ENCODE data around the gene APOB.

The APOB gene

GRCh38 chr2:21019000-21019677, 24.7 kb downstream of the APOB start:
- Histone ChIP-seq H3K27ac (no peak overlapping the region), H3K36me3 (no peaks in the 10 kb centered on the region), H3K9me3 (ENCODE audit: severe bottlenecking) (peaks cover 2% of the 10 kb centered on the region), H3K4me3 (ENCODE audit: low read depth, low read length) (no peak overlapping the region), H3K27me3 (ENCODE audit: insufficient read depth, low read depth, severe bottlenecking) (peaks cover 52% of the 10 kb centered on the region)
- DNase-seq, result no peak
- TF ChIP-seq CTCF (IDR thresholded peaks at IDR 0.05; ENCODE audit: low read depth, low read length), result no peak

GRCh38 chr2:21018290-21018689, 25.6 kb downstream of the APOB start:
- no peak for TF ChIP-seq CTCF (IDR thresholded peaks at IDR 0.05; ENCODE audit: low read depth, low read length)
- Histone ChIP-seq H3K27me3 (ENCODE audit: insufficient read depth, low read depth, severe bottlenecking) (peaks cover 53% of the 10 kb centered on the region), H3K27ac (no peak overlapping the region), H3K9me3 (ENCODE audit: severe bottlenecking) (peaks cover 2% of the 10 kb centered on the region), H3K4me3 (ENCODE audit: low read depth, low read length) (no peak overlapping the region), H3K36me3 (no peaks in the 10 kb centered on the region)
- DNase-seq, result no peak

- no peak for TF ChIP-seq CTCF (IDR thresholded peaks at IDR 0.05; ENCODE audit: low read depth, low read length)
- Histone ChIP-seq H3K9me3 (ENCODE audit: severe bottlenecking) (peaks cover 2% of the 10 kb centered on the region), H3K27me3 (ENCODE audit: insufficient read depth, low read depth, severe bottlenecking) (peaks cover 53% of the 10 kb centered on the region), H3K4me3 (ENCODE audit: low read depth, low read length) (no peak overlapping the region), H3K27ac (no peak overlapping the region), H3K36me3 (no peaks in the 10 kb centered on the region)
- no peak for DNase-seq
Observed at GRCh38 chr2:21017748-21018276, 26.1 kb downstream of the APOB start.

GRCh38 chr2:21015281-21015645, 28.6 kb downstream of the APOB start:
- peaks cover 2% of the 10 kb centered on the region for H3K9me3 ChIP-seq (ENCODE audit: severe bottlenecking)
- H3K27ac ChIP-seq, result no peak overlapping the region
- no peak for DNase-seq
- no peaks in the 10 kb centered on the region for H3K36me3 ChIP-seq
- peaks cover 63% of the 10 kb centered on the region for H3K27me3 ChIP-seq (ENCODE audit: insufficient read depth, low read depth, severe bottlenecking)
- TF ChIP-seq CTCF (IDR thresholded peaks at IDR 0.05; ENCODE audit: low read depth, low read length), result no peak
- H3K4me3 ChIP-seq (ENCODE audit: low read depth, low read length), result no peak overlapping the region

- no peak for TF ChIP-seq CTCF (IDR thresholded peaks at IDR 0.05; ENCODE audit: low read depth, low read length)
- Histone ChIP-seq H3K36me3 (no peaks in the 10 kb centered on the region), H3K27ac (no peak overlapping the region), H3K9me3 (ENCODE audit: severe bottlenecking) (peaks cover 2% of the 10 kb centered on the region), H3K27me3 (ENCODE audit: insufficient read depth, low read depth, severe bottlenecking) (peaks cover 68% of the 10 kb centered on the region), H3K4me3 (ENCODE audit: low read depth, low read length) (no peak overlapping the region)
- DNase-seq, result no peak
Observed at GRCh38 chr2:21014364-21015280, 29.3 kb downstream of the APOB start.
